Activated T-cell treated with anti-CD3 and anti-CD28 coated beads, Interleukin-2, amount 50 U/mL, for 72 hours (primary cell): Measurements from ENCODE around the gene CYP19A1. TPM values are rescaled to one million over a fixed set of nuclear protein-coding genes. Genes with fewer than 3 reads are reported as not detected.

Experiments used
- ATAC-seq, 2 donors: fragments of 150-1000 bp; cut with Tn5 transposase; replicated peaks in 1 of 2; 2 replicates each; pipeline ENCODE4 v1.10.0; 2021; ENCODE audit warnings: moderate library complexity in 2 of 2, mild to moderate bottlenecking in 1 of 2
- DNase-seq, 2 donors: peaks; one replicate each; pipeline ENCODE4 v3.0.0; 2021 to 2022; ENCODE audit warnings: mixed read lengths in 1 of 2
- H3K27ac Mint-ChIP-seq: one replicate; pipeline ENCODE4 v1.8.0; 2022; ENCODE audit warnings: mild to moderate bottlenecking, moderate library complexity, mixed read lengths
- H3K27me3 Mint-ChIP-seq: one replicate; pipeline ENCODE4 v1.8.0; 2022; ENCODE audit warnings: low read depth, mixed read lengths
- H3K36me3 Mint-ChIP-seq, 2 donors: one replicate each; pipeline ENCODE4 v1.8.0; 2022; ENCODE audit warnings: mixed read lengths in 2 of 2, mild to moderate bottlenecking in 1 of 2; ENCODE audit not compliant: insufficient read depth in 2 of 2
- H3K4me1 Mint-ChIP-seq: one replicate; pipeline ENCODE4 v1.8.0; 2022; ENCODE audit warnings: low read depth, mixed read lengths
- H3K4me3 Mint-ChIP-seq, 2 donors: one replicate each; pipeline ENCODE4 v1.8.0; 2022; ENCODE audit warnings: mild to moderate bottlenecking in 2 of 2, mixed read lengths in 2 of 2, moderate library complexity in 2 of 2
- H3K9me3 Mint-ChIP-seq, 2 donors: one replicate each; pipeline ENCODE4 v1.8.0; 2022; ENCODE audit warnings: mixed read lengths in 2 of 2
- total RNA-seq, 2 donors: library from RNA; stranded (reverse); gene quantifications; one replicate each; pipeline ENCODE4 v1.2.3, GENCODE V29; 2022

The CYP19A1 gene
- total RNA-seq, 2 donors from 2014 or later: not detected

GRCh38 chr15:51331141-51331540 is 7.3 kb downstream of the CYP19A1 start:
- Mint-ChIP-seq H3K27me3 (no peaks in the 10 kb centered on the region), H3K9me3 (peaks cover 0 to 1% of the 10 kb centered on the region in 2 donors), H3K36me3 (no peaks in the 10 kb centered on the region), H3K4me1 (no peaks in the 10 kb centered on the region), H3K4me3 (no peak overlapping the region), H3K27ac (no peak overlapping the region)
- ATAC-seq: no peak
- DNase-seq: no peak

- H3K4me3 Mint-ChIP-seq: no peak overlapping the region
These were observed 9.5 kb downstream of the CYP19A1 start for GRCh38 chr15:51328926-51329325.

GRCh38 chr15:51327081-51327480 is 11.3 kb downstream of the CYP19A1 start:
- H3K4me1 Mint-ChIP-seq: no peaks in the 10 kb centered on the region
- no peaks in the 10 kb centered on the region for H3K9me3 Mint-ChIP-seq
- no peak overlapping the region for H3K27ac Mint-ChIP-seq
- DNase-seq: no peak
- no peaks in the 10 kb centered on the region for H3K27me3 Mint-ChIP-seq
- no peak overlapping the region for H3K4me3 Mint-ChIP-seq
- ATAC-seq: no peak
- H3K36me3 Mint-ChIP-seq: no peaks in the 10 kb centered on the region

More at GRCh38 chr15:51328926-51329325, 9.5 kb downstream of the CYP19A1 start:
- H3K36me3 Mint-ChIP-seq: no peaks in the 10 kb centered on the region
- H3K27ac Mint-ChIP-seq: no peak overlapping the region
- H3K9me3 Mint-ChIP-seq: no peaks in the 10 kb centered on the region
- no peaks in the 10 kb centered on the region for H3K4me1 Mint-ChIP-seq
- DNase-seq (no peak), ATAC-seq (no peak)
- H3K27me3 Mint-ChIP-seq: no peaks in the 10 kb centered on the region

- Mint-ChIP-seq H3K4me1 (no peaks in the 10 kb centered on the region), H3K27me3 (no peaks in the 10 kb centered on the region), H3K36me3 (no peaks in the 10 kb centered on the region), H3K4me3 (no peak overlapping the region), H3K9me3 (no peaks in the 10 kb centered on the region), H3K27ac (no peak overlapping the region)
- no peak for ATAC-seq
- DNase-seq: no peak
These were observed 13.2 kb downstream of the CYP19A1 start for GRCh38 chr15:51325167-51325566.

GRCh38 chr15:51323749-51324148 is 14.6 kb downstream of the CYP19A1 start:
- DNase-seq (no peak), ATAC-seq (no peak)
- H3K4me1 Mint-ChIP-seq: no peaks in the 10 kb centered on the region
- no peaks in the 10 kb centered on the region for H3K9me3 Mint-ChIP-seq
- no peaks in the 10 kb centered on the region for H3K27me3 Mint-ChIP-seq
- H3K36me3 Mint-ChIP-seq: no peaks in the 10 kb centered on the region
- H3K4me3 Mint-ChIP-seq: no peak overlapping the region
- no peak overlapping the region for H3K27ac Mint-ChIP-seq

GRCh38 chr15:51322621-51323296 is 15.6 kb downstream of the CYP19A1 start:
- Mint-ChIP-seq H3K27ac (no peak overlapping the region), H3K36me3 (no peaks in the 10 kb centered on the region), H3K4me3 (no peak overlapping the region), H3K9me3 (no peaks in the 10 kb centered on the region), H3K4me1 (no peaks in the 10 kb centered on the region), H3K27me3 (no peaks in the 10 kb centered on the region)
- ATAC-seq: no peak
- no peak for DNase-seq

GRCh38 chr15:51321316-51321715 is 17.1 kb downstream of the CYP19A1 start:
- Mint-ChIP-seq H3K9me3 (no peaks in the 10 kb centered on the region), H3K27ac (no peak overlapping the region), H3K4me3 (no peak overlapping the region), H3K27me3 (no peaks in the 10 kb centered on the region), H3K36me3 (no peaks in the 10 kb centered on the region), H3K4me1 (no peaks in the 10 kb centered on the region)
- ATAC-seq: no peak
- no peak for DNase-seq

GRCh38 chr15:51320843-51321242 is 17.6 kb downstream of the CYP19A1 start:
- H3K9me3 Mint-ChIP-seq: no peaks in the 10 kb centered on the region
- no peaks in the 10 kb centered on the region for H3K36me3 Mint-ChIP-seq
- no peak for DNase-seq
- H3K4me3 Mint-ChIP-seq: no peak overlapping the region
- no peak for ATAC-seq
- no peaks in the 10 kb centered on the region for H3K4me1 Mint-ChIP-seq
- no peak overlapping the region for H3K27ac Mint-ChIP-seq
- H3K27me3 Mint-ChIP-seq: no peaks in the 10 kb centered on the region

- H3K27ac Mint-ChIP-seq: no peak overlapping the region
- ATAC-seq (no peak), DNase-seq (no peak)
- no peaks in the 10 kb centered on the region for H3K36me3 Mint-ChIP-seq
- no peaks in the 10 kb centered on the region for H3K9me3 Mint-ChIP-seq
- no peaks in the 10 kb centered on the region for H3K27me3 Mint-ChIP-seq
- no peak overlapping the region for H3K4me3 Mint-ChIP-seq
- H3K4me1 Mint-ChIP-seq: no peaks in the 10 kb centered on the region
These were observed 18.9 kb downstream of the CYP19A1 start for GRCh38 chr15:51319539-51319938.

GRCh38 chr15:51318382-51319150 is 19.8 kb downstream of the CYP19A1 start:
- Mint-ChIP-seq H3K27ac (no peak overlapping the region), H3K4me1 (no peaks in the 10 kb centered on the region), H3K36me3 (no peaks in the 10 kb centered on the region), H3K4me3 (no peak overlapping the region), H3K27me3 (no peaks in the 10 kb centered on the region), H3K9me3 (no peaks in the 10 kb centered on the region)
- ATAC-seq: no peak
- no peak for DNase-seq

GRCh38 chr15:51316636-51317035 is 21.8 kb downstream of the CYP19A1 start:
- DNase-seq (no peak), ATAC-seq (no peak)
- Mint-ChIP-seq H3K4me1 (no peaks in the 10 kb centered on the region), H3K27me3 (no peaks in the 10 kb centered on the region), H3K4me3 (no peak overlapping the region), H3K9me3 (no peaks in the 10 kb centered on the region), H3K36me3 (no peaks in the 10 kb centered on the region), H3K27ac (no peak overlapping the region)

- H3K36me3 Mint-ChIP-seq: no peaks in the 10 kb centered on the region
- ATAC-seq (no peak), DNase-seq (no peak)
- H3K4me3 Mint-ChIP-seq: no peak overlapping the region
- no peaks in the 10 kb centered on the region for H3K9me3 Mint-ChIP-seq
- no peak overlapping the region for H3K27ac Mint-ChIP-seq
- no peaks in the 10 kb centered on the region for H3K27me3 Mint-ChIP-seq
- H3K4me1 Mint-ChIP-seq: no peaks in the 10 kb centered on the region
These were observed 22.7 kb downstream of the CYP19A1 start for GRCh38 chr15:51315726-51316125.

GRCh38 chr15:51314391-51315337 is 23.7 kb downstream of the CYP19A1 start:
- no peaks in the 10 kb centered on the region for H3K27me3 Mint-ChIP-seq
- ATAC-seq: no peak
- DNase-seq: no peak
- no peaks in the 10 kb centered on the region for H3K9me3 Mint-ChIP-seq
- no peaks in the 10 kb centered on the region for H3K36me3 Mint-ChIP-seq
- H3K4me1 Mint-ChIP-seq: no peaks in the 10 kb centered on the region
- no peak overlapping the region for H3K4me3 Mint-ChIP-seq
- no peak overlapping the region for H3K27ac Mint-ChIP-seq
